A549 (cell line): ENCODE data around the gene DLX1. TPM values are rescaled to one million over a fixed set of nuclear protein-coding genes. Genes with fewer than 3 reads are reported as not detected.

Experiments
- ATAC-seq, 2 experiments: fragments of 200-7000 bp in 1 of 2; fragments of >200 bp in 1 of 2; cut with Nextera tagmentation in 1 of 2; cut with Tn5 transposase in 1 of 2; 3 replicates each; pipeline versions ENCODE4 v1.8.0 to v1.9.1; 2018 to 2020; ENCODE audit warnings: mild to moderate bottlenecking in 1 of 2, moderate library complexity in 1 of 2
- CTCF ChIA-PET: fragments of 300-600 bp; sonication (Branson Sonifier 250); formaldehyde crosslinking; extraction: SDS; loops from one replicate; lab custom pipeline; 2021; ENCODE audit warnings: antibody characterized with exemption, inconsistent platforms; lab: Yijun Ruan, JAX
- POLR2A ChIA-PET: fragments of 350-600 bp; formaldehyde crosslinking; extraction: SDS; loops from one replicate; lab custom pipeline; 2021; ENCODE audit warnings: antibody characterized with exemption, inconsistent platforms; lab: Yijun Ruan, JAX
- DNase-seq, 2 experiments: peaks; one replicate each; pipeline versions ENCODE4 v3.0.0 to v3.0.0-alpha.2; 2011 to 2016; ENCODE audit warnings: low read depth in 1 of 2, low spot score in 1 of 2
- FAIRE-seq: peaks from 2 replicates; lab custom pipeline; 2011; peaks lifted over from hg19 to GRCh38; lab: Jason Lieb, UNC
- H3K27ac ChIP-seq, 2 experiments: fragments of >200 bp; sonication (Bioruptor Twin); formaldehyde crosslinking; 3 replicates each; pipeline ENCODE4 v1.5.1; 2016 to 2017
- H3K4me1 ChIP-seq: fragments of >200 bp; sonication (Bioruptor Twin); formaldehyde crosslinking; 3 replicates; pipeline ENCODE4 v1.6.1; 2016
- H3K4me2 ChIP-seq: fragments of >200 bp; sonication (Bioruptor Twin); formaldehyde crosslinking; 3 replicates; pipeline ENCODE4 v1.6.1; 2016
- H3K4me3 ChIP-seq: fragments of >200 bp; sonication (Bioruptor Twin); formaldehyde crosslinking; 3 replicates; pipeline ENCODE4 v1.5.1; 2016
- H3K9me3 ChIP-seq: fragments of >200 bp; sonication (Bioruptor Twin); formaldehyde crosslinking; 3 replicates; pipeline ENCODE4 v1.6.1; 2016
- CBX2 ChIP-seq: fragments of 200-600 bp; sonication (generic); IDR thresholded peaks from 2 replicates; pipeline ENCODE4 v1.6.1; 2016; ENCODE audit warnings: low read depth, mild to moderate bottlenecking, borderline replicate concordance
- CBX8 ChIP-seq: fragments of 200-600 bp; sonication (generic); IDR thresholded peaks from 2 replicates; pipeline ENCODE4 v1.6.1; 2016
- CHD4 ChIP-seq: fragments of 200-600 bp; sonication (generic); IDR thresholded peaks from 2 replicates; pipeline ENCODE4 v1.6.1; 2016; ENCODE audit warnings: antibody characterized with exemption, mild to moderate bottlenecking, borderline replicate concordance
- EP300 ChIP-seq, 2 experiments: fragments of >200 bp; sonication (Bioruptor Twin); formaldehyde crosslinking; IDR thresholded peaks; 2 replicates in 1 of 2; 3 replicates in 1 of 2; pipeline ENCODE4 v1.6.1; 2016 to 2017
- FOSL2 ChIP-seq, 2 experiments: fragments of 450-650 bp in 1 of 2; fragments of >200 bp in 1 of 2; sonication (Bioruptor Twin) in 1 of 2; formaldehyde crosslinking; IDR thresholded peaks; 2 replicates each; pipeline versions ENCODE4 v1.5.0 to v1.6.1; 2016 to 2020; ENCODE audit warnings: mild to moderate bottlenecking in 1 of 2, moderate library complexity in 1 of 2
- FOXS1 ChIP-seq: fragments of 250-450 bp; sonication (Bioruptor Pico); IDR thresholded peaks from 2 replicates; pipeline ENCODE4 v1.5.0; 2020; ENCODE audit warnings: mild to moderate bottlenecking, moderate library complexity
- HDAC2 ChIP-seq: fragments of 200-600 bp; sonication (generic); IDR thresholded peaks from 2 replicates; pipeline ENCODE4 v1.6.1; 2016
- HEYL ChIP-seq: fragments of 250-450 bp; sonication (Bioruptor Pico); IDR thresholded peaks from 2 replicates; pipeline ENCODE4 v1.8.0; 2021; ENCODE audit warnings: mild to moderate bottlenecking, moderate library complexity
- HOXA7 ChIP-seq: fragments of 250-450 bp; sonication (Bioruptor Pico); IDR thresholded peaks from 2 replicates; pipeline ENCODE4 v1.5.0; 2020; ENCODE audit warnings: mild to moderate bottlenecking, moderate library complexity
- JUN ChIP-seq, 2 experiments: fragments of >200 bp; sonication (Bioruptor Twin); formaldehyde crosslinking; IDR thresholded peaks; 2 replicates in 1 of 2; 3 replicates in 1 of 2; pipeline ENCODE4 v1.6.1; 2016 to 2017
- KDM5A ChIP-seq: fragments of 200-600 bp; sonication (generic); IDR thresholded peaks from 2 replicates; pipeline ENCODE4 v1.6.1; 2016; ENCODE audit warnings: antibody characterized with exemption, mild to moderate bottlenecking
- MAX ChIP-seq: IDR thresholded peaks from 2 replicates; pipeline ENCODE4 v1.6.1; 2012
- MAZ ChIP-seq: fragments of 150-350 bp; IDR thresholded peaks from 2 replicates; pipeline ENCODE4 v1.6.1; 2014; ENCODE audit warnings: antibody characterized with exemption, low read depth, low read length, borderline replicate concordance
- MYC ChIP-seq: IDR thresholded peaks from 2 replicates; pipeline ENCODE4 v1.6.1; 2012; ENCODE audit warnings: mild to moderate bottlenecking, inconsistent platforms, low read length, improper control_type of control experiment, borderline replicate concordance
- NFE2L2 ChIP-seq: fragments of 150-350 bp; conservative IDR thresholded peaks from 2 replicates; pipeline ENCODE4 v1.6.1; 2014; ENCODE audit warnings: low read length
- NPAS2 ChIP-seq: fragments of 250-450 bp; sonication (Bioruptor Pico); IDR thresholded peaks from 2 replicates; pipeline ENCODE4 v1.8.0; 2022; ENCODE audit warnings: mild to moderate bottlenecking, moderate library complexity, borderline replicate concordance
- NR3C1 ChIP-seq: fragments of >200 bp; sonication (Bioruptor Twin); formaldehyde crosslinking; IDR thresholded peaks from 3 replicates; pipeline ENCODE4 v1.6.1; 2017
- POLR2AphosphoS2 ChIP-seq: conservative IDR thresholded peaks from 2 replicates; pipeline ENCODE4 v1.6.1; 2012; ENCODE audit warnings: low read length, improper control_type of control experiment, inconsistent platforms
- RAD21 ChIP-seq, 2 experiments: fragments of >200 bp in 1 of 2; sonication (Bioruptor Twin) in 1 of 2; formaldehyde crosslinking in 1 of 2; IDR thresholded peaks in 1 of 2; conservative IDR thresholded peaks in 1 of 2; 2 replicates in 1 of 2; 3 replicates in 1 of 2; pipeline ENCODE4 v1.6.1; 2012 to 2018; ENCODE audit warnings: inconsistent platforms in 1 of 2
- RARB ChIP-seq: fragments of 250-450 bp; sonication (Bioruptor Pico); IDR thresholded peaks from 2 replicates; pipeline ENCODE4 v1.8.0; 2021; ENCODE audit warnings: mild to moderate bottlenecking, moderate library complexity
- RCOR1 ChIP-seq: fragments of 150-350 bp; IDR thresholded peaks from 2 replicates; pipeline ENCODE4 v1.6.1; 2014; ENCODE audit warnings: antibody characterized with exemption, low read length, low read depth
- RFX5 ChIP-seq: fragments of 450-650 bp; IDR thresholded peaks from 2 replicates; pipeline ENCODE4 v1.7.1; 2014; ENCODE audit warnings: antibody characterized with exemption, mild to moderate bottlenecking, moderate library complexity
- SMC3 ChIP-seq: fragments of >200 bp; sonication (Bioruptor Twin); formaldehyde crosslinking; IDR thresholded peaks from 3 replicates; pipeline ENCODE4 v1.6.1; 2018; ENCODE audit warnings: inconsistent platforms
- TFCP2L1 ChIP-seq: fragments of 250-450 bp; sonication (Bioruptor Pico); IDR thresholded peaks from 2 replicates; pipeline ENCODE4 v1.5.0; 2021; ENCODE audit warnings: mild to moderate bottlenecking
- TP53 ChIP-seq: fragments of 250-450 bp; sonication (Bioruptor Pico); IDR thresholded peaks from 2 replicates; pipeline ENCODE4 v1.5.0; 2021; ENCODE audit warnings: mild to moderate bottlenecking, moderate library complexity
- ZFP36 ChIP-seq: fragments of 450-650 bp; IDR thresholded peaks from 2 replicates; pipeline ENCODE4 v1.6.1; 2014; ENCODE audit warnings: borderline replicate concordance; ENCODE audit not compliant: partially characterized antibody
- ZNF302 ChIP-seq: fragments of 250-450 bp; sonication (Bioruptor Pico); IDR thresholded peaks from 2 replicates; pipeline ENCODE4 v1.9.0; 2021; ENCODE audit warnings: inconsistent platforms, mild to moderate bottlenecking, moderate library complexity
- WGBS: methylation state at CpG from one replicate; pipeline ENCODE4 v1.1.6; 2017; ENCODE audit errors: missing lambda C conversion rate; 5-methylcytosine and 5-hydroxymethylcytosine counted together
- polyA plus RNA-seq, 4 experiments: library from polyadenylated mRNA; depleted of rRNA in 3 of 4; stranded (reverse); fragments of >200 nt; fragmentation: RNase III in 1 of 4; extraction: RNeasy Plus Mini Kit Qiagen cat#74134 plus additional on column Dnase treatment in 1 of 4; gene quantifications; 2 replicates in 3 of 4; 3 replicates in 1 of 4; pipeline ENCODE4 v1.2.3, GENCODE V29; 2011 to 2017
- TF ChIP-seq, protein P1 (sequence below): fragments of >200 bp; sonication (Bioruptor Twin); formaldehyde crosslinking; IDR thresholded peaks from 3 replicates; pipeline ENCODE4 v1.5.1; 2016
- TF ChIP-seq, protein P2 (sequence below): fragments of 250-450 bp; sonication (Bioruptor Pico); IDR thresholded peaks from 2 replicates; pipeline ENCODE4 v1.5.0; 2021; ENCODE audit warnings: mild to moderate bottlenecking, moderate library complexity, borderline replicate concordance

DLX1 gene
- polyA plus RNA-seq, 2 of the 4 experiments (the other 2 are of a cell fraction), result 1.1 to 2.5 TPM

DNA sequence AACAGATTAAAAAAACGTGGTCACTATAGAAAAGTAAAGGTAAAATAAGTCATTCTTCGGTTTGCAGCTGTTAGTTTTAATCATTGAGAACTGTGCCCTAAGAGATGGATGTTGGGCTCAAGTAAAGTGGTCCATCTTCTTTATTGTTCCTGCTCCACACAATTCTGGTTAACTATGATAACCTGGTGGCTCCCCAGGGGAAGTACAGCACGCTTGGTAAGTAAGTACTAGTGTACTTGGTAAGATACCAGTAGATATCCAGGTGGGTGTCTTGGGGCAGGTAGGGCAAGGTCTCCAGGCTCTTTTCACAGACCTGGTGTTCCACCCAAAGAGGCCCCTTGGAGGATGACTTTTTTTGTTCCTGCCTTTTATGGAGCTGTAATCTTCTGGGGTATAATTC is 49.0 kb downstream of the DLX1 start:
- POLR2A ChIA-PET, result no interaction called here
- DNase-seq (no peak), FAIRE-seq (no peak), ATAC-seq (peak; percentile 68 to 71; a peak in 4 of 6 replicates)
- WGBS, result 16% methylated on average over 3 of the region's 3 CpGs
- Histone ChIP-seq H3K27ac (no peak overlapping the region), H3K4me2 (no peak overlapping the region), H3K4me1 (no peaks in the 10 kb centered on the region), H3K9me3 (no peaks in the 10 kb centered on the region; the same call in 2 of the 3 replicates), H3K4me3 (no peak overlapping the region)
- TF ChIP-seq TFCP2L1 (CRISPR knock-in tag) (no peak), NPAS2 (CRISPR knock-in tag) (no peak), MAX (no peak), KDM5A (no peak), FOSL2 (IDR thresholded peaks at IDR 0.05) (no peak), FOSL2 (CRISPR knock-in tag; IDR thresholded peaks at IDR 0.05) (no peak), ZNF302 (no peak), SMC3 (no peak), MAZ (no peak), CHD4 (no peak)
- TF ChIP-seq, protein P1, sequence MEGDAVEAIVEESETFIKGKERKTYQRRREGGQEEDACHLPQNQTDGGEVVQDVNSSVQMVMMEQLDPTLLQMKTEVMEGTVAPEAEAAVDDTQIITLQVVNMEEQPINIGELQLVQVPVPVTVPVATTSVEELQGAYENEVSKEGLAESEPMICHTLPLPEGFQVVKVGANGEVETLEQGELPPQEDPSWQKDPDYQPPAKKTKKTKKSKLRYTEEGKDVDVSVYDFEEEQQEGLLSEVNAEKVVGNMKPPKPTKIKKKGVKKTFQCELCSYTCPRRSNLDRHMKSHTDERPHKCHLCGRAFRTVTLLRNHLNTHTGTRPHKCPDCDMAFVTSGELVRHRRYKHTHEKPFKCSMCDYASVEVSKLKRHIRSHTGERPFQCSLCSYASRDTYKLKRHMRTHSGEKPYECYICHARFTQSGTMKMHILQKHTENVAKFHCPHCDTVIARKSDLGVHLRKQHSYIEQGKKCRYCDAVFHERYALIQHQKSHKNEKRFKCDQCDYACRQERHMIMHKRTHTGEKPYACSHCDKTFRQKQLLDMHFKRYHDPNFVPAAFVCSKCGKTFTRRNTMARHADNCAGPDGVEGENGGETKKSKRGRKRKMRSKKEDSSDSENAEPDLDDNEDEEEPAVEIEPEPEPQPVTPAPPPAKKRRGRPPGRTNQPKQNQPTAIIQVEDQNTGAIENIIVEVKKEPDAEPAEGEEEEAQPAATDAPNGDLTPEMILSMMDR, result no peak
- CTCF ChIA-PET, result interaction anchor here (0.6 to 1.3 kb wide), 2 partner anchors 9 to 417 kb away, joined by 3 to 5 read pairs; no protein-coding TSS in a partner anchor

DNA sequence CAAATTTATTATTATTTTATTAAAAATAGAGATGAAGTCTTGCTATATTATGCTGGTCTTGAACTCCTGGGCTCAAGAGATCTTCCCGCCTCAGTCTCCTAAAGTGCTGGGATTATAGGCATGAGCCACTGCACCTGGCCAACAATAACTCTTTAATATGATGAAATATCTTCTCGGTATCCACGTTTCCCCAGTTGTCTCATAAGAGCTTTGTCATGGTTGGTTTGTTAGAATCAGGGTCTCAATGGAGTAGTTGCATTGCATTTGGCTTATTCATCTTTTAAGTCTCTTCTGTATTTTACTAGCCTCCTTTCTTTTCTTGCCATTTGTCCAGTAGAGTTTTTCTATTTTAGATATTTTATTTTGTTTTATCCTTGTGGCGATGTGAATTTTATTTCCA is 50.1 kb downstream of the DLX1 start:
- ATAC-seq (no peak), DNase-seq (no peak), FAIRE-seq (no peak)
- H3K4me2 ChIP-seq, result no peak overlapping the region
- TF ChIP-seq RARB (CRISPR knock-in tag) (no peak), EP300 (IDR thresholded peaks at IDR 0.05) (no peak), FOXS1 (CRISPR knock-in tag) (no peak), HEYL (CRISPR knock-in tag) (no peak), RAD21 (conservative IDR thresholded peaks at IDR 0.05 in 1 of 2, IDR thresholded peaks at IDR 0.05 in 1 of 2) (no peak), NFE2L2 (no peak), POLR2AphosphoS2 (no peak), HOXA7 (CRISPR knock-in tag) (no peak), RFX5 (no peak), SMC3 (no peak), TP53 (no peak), MYC (no peak), RCOR1 (no peak)
- H3K4me3 ChIP-seq, result no peak overlapping the region
- no peaks in the 10 kb centered on the region for H3K9me3 ChIP-seq
- WGBS, result 69% methylated on average over 4 of the region's 4 CpGs
- no peak overlapping the region for H3K27ac ChIP-seq
- ChIA-PET CTCF (interaction anchor here (1.0 to 2.3 kb wide), 2 partner anchors 9 to 37 kb away, joined by 5 to 19 read pairs; no protein-coding TSS in a partner anchor), POLR2A (no interaction called here)
- no peaks in the 10 kb centered on the region for H3K4me1 ChIP-seq

- H3K4me1 ChIP-seq, result no peaks in the 10 kb centered on the region
- H3K9me3 ChIP-seq, result no peaks in the 10 kb centered on the region
- WGBS, result 14% methylated on average over 2 of the region's 2 CpGs
- DNase-seq (no peak), FAIRE-seq (no peak), ATAC-seq (no peak)
- no peak overlapping the region for H3K27ac ChIP-seq
- ChIA-PET POLR2A (no interaction called here), CTCF (interaction anchor here (1.1 to 2.3 kb wide), 4 partner anchors 9 to 415 kb away, joined by 3 to 19 read pairs (median 3); no protein-coding TSS in a partner anchor)
- H3K4me2 ChIP-seq, result no peak overlapping the region
- H3K4me3 ChIP-seq, result no peak overlapping the region
- TF ChIP-seq CBX2, result no peak
- no peak for TF ChIP-seq CBX8
- TF ChIP-seq HDAC2, result no peak
- TF ChIP-seq, protein P2, sequence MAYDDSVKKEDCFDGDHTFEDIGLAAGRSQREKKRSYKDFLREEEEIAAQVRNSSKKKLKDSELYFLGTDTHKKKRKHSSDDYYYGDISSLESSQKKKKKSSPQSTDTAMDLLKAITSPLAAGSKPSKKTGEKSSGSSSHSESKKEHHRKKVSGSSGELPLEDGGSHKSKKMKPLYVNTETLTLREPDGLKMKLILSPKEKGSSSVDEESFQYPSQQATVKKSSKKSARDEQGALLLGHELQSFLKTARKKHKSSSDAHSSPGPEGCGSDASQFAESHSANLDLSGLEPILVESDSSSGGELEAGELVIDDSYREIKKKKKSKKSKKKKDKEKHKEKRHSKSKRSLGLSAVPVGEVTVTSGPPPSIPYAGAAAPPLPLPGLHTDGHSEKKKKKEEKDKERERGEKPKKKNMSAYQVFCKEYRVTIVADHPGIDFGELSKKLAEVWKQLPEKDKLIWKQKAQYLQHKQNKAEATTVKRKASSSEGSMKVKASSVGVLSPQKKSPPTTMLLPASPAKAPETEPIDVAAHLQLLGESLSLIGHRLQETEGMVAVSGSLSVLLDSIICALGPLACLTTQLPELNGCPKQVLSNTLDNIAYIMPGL, result no peak
- TF ChIP-seq HOXA7 (CRISPR knock-in tag), result no peak
- no peak for TF ChIP-seq JUN (IDR thresholded peaks at IDR 0.05)
- no peak for TF ChIP-seq NR3C1
- no peak for TF ChIP-seq ZFP36
Observed at GRCh38 chr2:172137109-172137508, 51.8 kb downstream of the DLX1 start.
